ENCODE data around the gene MYH13. TPM values are rescaled to one million over a fixed set of nuclear protein-coding genes. Genes with fewer than 3 reads are reported as not detected.

Gene MYH13
- total and polyA plus RNA-seq, 9 of the 15 experiments (the other 6 are each of a cell fraction or from before 2014, with no cell fraction given) = 0.01 TPM; not detected in 8

DNA sequence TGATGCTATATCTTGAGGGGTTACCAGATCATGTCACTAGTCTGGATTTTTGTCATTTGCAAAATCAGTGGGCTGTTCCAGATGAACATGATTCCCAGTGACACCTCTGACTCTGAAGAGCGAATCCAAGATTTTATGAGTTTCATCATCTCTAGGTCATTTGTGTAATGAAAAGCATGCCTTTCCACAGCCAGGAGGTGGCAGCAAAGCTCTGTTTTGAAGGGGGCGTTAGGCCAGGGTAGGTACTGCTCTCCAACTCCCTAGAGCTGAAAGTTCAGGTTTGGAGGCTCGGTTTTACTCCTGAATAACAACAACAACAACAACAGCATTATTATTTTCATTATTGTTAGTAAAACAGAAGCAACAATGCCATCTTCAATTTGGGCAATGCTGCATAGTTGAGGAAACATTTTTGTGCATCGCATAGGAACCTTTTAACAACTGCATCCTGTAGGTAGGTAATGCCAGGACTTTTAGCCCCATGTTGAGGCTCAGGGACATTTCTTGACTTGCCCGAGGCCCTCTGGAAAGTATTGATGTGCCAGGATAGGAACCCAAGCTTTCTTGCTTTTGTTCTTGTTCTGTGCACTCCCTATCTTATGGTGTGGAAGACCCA is 77.0 kb downstream of the MYH13 start (continued):
- TF ChIP-seq, protein P1, sequence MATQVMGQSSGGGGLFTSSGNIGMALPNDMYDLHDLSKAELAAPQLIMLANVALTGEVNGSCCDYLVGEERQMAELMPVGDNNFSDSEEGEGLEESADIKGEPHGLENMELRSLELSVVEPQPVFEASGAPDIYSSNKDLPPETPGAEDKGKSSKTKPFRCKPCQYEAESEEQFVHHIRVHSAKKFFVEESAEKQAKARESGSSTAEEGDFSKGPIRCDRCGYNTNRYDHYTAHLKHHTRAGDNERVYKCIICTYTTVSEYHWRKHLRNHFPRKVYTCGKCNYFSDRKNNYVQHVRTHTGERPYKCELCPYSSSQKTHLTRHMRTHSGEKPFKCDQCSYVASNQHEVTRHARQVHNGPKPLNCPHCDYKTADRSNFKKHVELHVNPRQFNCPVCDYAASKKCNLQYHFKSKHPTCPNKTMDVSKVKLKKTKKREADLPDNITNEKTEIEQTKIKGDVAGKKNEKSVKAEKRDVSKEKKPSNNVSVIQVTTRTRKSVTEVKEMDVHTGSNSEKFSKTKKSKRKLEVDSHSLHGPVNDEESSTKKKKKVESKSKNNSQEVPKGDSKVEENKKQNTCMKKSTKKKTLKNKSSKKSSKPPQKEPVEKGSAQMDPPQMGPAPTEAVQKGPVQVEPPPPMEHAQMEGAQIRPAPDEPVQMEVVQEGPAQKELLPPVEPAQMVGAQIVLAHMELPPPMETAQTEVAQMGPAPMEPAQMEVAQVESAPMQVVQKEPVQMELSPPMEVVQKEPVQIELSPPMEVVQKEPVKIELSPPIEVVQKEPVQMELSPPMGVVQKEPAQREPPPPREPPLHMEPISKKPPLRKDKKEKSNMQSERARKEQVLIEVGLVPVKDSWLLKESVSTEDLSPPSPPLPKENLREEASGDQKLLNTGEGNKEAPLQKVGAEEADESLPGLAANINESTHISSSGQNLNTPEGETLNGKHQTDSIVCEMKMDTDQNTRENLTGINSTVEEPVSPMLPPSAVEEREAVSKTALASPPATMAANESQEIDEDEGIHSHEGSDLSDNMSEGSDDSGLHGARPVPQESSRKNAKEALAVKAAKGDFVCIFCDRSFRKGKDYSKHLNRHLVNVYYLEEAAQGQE (IDR thresholded peaks at IDR 0.05; ENCODE audit: borderline replicate concordance) = peak; percentile 47; the same call in 1 of the 2 replicates
- TF ChIP-seq, protein P1 (CRISPR knock-in tag; IDR thresholded peaks at IDR 0.05; ENCODE audit: low read depth) = no peak
- TF ChIP-seq, protein P2, sequence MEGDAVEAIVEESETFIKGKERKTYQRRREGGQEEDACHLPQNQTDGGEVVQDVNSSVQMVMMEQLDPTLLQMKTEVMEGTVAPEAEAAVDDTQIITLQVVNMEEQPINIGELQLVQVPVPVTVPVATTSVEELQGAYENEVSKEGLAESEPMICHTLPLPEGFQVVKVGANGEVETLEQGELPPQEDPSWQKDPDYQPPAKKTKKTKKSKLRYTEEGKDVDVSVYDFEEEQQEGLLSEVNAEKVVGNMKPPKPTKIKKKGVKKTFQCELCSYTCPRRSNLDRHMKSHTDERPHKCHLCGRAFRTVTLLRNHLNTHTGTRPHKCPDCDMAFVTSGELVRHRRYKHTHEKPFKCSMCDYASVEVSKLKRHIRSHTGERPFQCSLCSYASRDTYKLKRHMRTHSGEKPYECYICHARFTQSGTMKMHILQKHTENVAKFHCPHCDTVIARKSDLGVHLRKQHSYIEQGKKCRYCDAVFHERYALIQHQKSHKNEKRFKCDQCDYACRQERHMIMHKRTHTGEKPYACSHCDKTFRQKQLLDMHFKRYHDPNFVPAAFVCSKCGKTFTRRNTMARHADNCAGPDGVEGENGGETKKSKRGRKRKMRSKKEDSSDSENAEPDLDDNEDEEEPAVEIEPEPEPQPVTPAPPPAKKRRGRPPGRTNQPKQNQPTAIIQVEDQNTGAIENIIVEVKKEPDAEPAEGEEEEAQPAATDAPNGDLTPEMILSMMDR (IDR thresholded peaks at IDR 0.05 in 2 of 3, conservative IDR thresholded peaks at IDR 0.05 in 1 of 3; ENCODE audit: insufficient read depth in 2 of 3, low read depth in 1 of 3, low read length in 3 of 3) = peak; percentile 54 to 68 (median 64); a peak in 5 of 6 replicates
